Stomach (tissue), 4 donors: ENCODE measurements around the gene UBALD1.

Experiments
- EP300 ChIP-seq: sonication (generic); formaldehyde crosslinking; IDR thresholded peaks from one replicate; pipeline ENCODE4 v1.6.1; 2017; ENCODE audit warnings: antibody characterized with exemption
- POLR2A ChIP-seq, 4 donors: fragments of 450-650 bp; IDR thresholded peaks; one replicate each; pipeline ENCODE4 v1.6.1; 2016; ENCODE audit warnings: antibody characterized with exemption in 4 of 4, control low read depth in 2 of 4, mild to moderate bottlenecking in 1 of 4, moderate library complexity in 1 of 4
- POLR2AphosphoS5 ChIP-seq, 3 donors: sonication (generic); formaldehyde crosslinking; IDR thresholded peaks; one replicate each; pipeline ENCODE4 v1.6.1; 2016; ENCODE audit warnings: antibody characterized with exemption in 3 of 3
- TF ChIP-seq, protein P1 (sequence below), 7 experiments: fragments of 450-650 bp in 4 of 7; fragments of 200-600 bp in 3 of 7; sonication (generic) in 3 of 7; IDR thresholded peaks; one replicate each; pipeline ENCODE4 v1.5.1; 2016 to 2019; ENCODE audit warnings: antibody characterized with exemption in 7 of 7, control low read depth in 2 of 7, mild to moderate bottlenecking in 1 of 7

DNA sequence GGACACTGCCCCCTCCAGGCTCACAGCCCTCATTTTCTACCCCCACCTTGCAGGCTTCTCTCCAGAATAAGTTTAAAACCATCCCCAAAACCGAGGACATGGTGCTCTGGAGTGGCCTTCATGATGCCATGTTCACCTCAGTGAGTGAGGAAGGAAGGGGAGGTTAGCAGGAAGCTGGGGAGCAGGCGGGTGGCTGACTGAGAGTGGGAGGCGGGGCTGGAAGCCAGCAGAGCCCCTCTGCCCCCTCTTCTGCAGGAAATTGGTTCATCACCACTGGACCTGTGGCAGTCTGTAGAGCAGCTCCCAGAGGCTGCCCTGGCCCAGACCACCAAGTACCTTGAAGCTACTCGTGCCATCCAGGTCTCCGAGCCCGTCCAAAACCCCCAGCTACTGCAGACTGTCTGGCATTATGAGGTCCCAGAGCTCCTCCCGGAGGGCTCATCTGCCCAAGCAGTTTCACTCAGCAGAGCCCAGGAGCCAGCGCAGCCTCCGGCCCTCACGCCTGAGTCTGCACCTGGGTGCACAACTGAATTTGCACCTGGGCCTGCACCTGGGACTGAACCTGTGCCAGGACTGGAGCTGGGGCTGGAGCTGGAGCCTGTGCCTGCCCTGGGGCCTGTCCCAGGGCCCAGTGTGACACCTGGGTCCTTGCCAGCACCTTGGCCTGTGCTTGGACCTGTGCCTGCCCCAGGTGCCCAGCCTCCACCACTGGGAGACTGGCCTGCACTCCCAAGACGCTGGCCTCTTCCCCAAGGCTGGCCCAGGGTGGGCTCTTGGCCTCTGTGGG is 39.6 kb downstream of the UBALD1 start:
- TF ChIP-seq EP300: no peak
- no peak for TF ChIP-seq POLR2A (IDR thresholded peaks at IDR 0.05)
- TF ChIP-seq, protein P1, sequence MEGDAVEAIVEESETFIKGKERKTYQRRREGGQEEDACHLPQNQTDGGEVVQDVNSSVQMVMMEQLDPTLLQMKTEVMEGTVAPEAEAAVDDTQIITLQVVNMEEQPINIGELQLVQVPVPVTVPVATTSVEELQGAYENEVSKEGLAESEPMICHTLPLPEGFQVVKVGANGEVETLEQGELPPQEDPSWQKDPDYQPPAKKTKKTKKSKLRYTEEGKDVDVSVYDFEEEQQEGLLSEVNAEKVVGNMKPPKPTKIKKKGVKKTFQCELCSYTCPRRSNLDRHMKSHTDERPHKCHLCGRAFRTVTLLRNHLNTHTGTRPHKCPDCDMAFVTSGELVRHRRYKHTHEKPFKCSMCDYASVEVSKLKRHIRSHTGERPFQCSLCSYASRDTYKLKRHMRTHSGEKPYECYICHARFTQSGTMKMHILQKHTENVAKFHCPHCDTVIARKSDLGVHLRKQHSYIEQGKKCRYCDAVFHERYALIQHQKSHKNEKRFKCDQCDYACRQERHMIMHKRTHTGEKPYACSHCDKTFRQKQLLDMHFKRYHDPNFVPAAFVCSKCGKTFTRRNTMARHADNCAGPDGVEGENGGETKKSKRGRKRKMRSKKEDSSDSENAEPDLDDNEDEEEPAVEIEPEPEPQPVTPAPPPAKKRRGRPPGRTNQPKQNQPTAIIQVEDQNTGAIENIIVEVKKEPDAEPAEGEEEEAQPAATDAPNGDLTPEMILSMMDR (IDR thresholded peaks at IDR 0.05): no peak
- no peak for TF ChIP-seq POLR2AphosphoS5 (IDR thresholded peaks at IDR 0.05)
